Right hindlimb (tissue), 1 donor: Measurements from ENCODE around the gene IGF2BP1.
"Not testable (repeated sequence)": the region's sequence is repeated elsewhere in the genome, so short reads cannot be mapped to it uniquely, and the experiment has no call there.

Experiments
- DNase-seq: peaks from one replicate; pipeline ENCODE4 v3.0.0-alpha.2; 2018

The IGF2BP1 gene

GRCh38 chr17:49020609-49021008 lies 23.4 kb downstream of the IGF2BP1 start:
- no peak for DNase-seq

- no peak for DNase-seq
These were observed 24.0 kb downstream of the IGF2BP1 start for GRCh38 chr17:49021095-49021767.

DNA sequence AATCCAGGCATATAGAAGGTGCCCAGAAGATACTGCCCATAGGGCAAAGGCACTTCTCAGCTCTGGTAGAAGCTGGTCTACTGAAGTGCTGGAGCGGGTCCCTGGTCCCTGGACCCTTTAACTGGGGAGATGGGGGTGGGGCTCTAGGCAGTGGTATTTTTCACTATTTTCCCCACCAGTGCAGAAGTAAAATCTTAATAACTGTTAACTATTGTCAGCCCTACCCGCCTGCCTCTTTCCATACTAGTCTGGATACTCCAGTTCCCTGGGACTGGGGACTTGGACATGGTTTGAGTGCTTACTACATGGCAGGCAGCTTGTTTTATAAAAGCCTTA lies 24.6 kb downstream of the IGF2BP1 start:
- no peak for DNase-seq

- peak; percentile 56 for DNase-seq
These were observed 25.3 kb downstream of the IGF2BP1 start for GRCh38 chr17:49022391-49022941.

GRCh38 chr17:49024523-49024922 lies 27.3 kb downstream of the IGF2BP1 start:
- no peak for DNase-seq

DNA sequence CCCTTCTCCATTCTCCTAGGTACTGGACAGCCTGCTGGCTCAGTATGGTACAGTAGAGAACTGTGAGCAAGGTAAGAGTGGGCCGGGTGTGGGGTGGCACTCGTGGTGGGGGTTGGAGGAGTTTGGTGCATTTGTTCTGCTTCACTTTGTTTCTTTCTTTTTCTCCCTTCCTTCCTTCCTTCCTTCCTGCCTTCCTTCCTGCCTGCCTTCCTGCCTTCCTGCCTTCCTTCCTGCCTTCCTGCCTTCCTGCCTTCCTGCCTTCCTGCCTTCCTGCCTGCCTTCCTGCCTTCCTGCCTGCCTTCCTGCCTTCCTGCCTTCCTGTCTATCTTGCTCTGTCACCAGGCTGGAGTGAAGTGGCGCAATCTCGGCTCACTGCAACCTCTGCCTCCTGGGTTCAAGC lies 29.3 kb downstream of the IGF2BP1 start:
- DNase-seq, result not testable (repeated sequence)

DNA sequence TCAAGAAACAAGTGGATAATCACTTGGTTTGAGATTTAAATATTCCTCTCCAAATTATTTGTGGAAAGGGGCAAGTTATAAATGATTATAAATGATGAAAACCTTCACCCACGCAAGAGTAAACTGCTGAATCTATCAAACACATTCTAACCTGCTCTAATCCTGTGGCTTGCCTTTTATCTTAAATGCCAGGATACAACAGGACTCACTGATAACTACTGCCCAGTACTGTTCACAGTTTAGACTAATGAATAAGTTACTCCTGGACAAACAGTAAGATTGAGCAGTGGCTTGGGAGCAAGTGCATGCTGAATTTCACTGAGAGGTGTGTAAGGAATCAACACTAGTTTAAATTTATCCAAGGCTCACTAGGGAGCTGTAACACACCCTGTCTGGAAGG lies 31.1 kb downstream of the IGF2BP1 start:
- DNase-seq, result no peak

- no peak for DNase-seq
These were observed 32.6 kb downstream of the IGF2BP1 start for GRCh38 chr17:49029801-49030200.

DNA sequence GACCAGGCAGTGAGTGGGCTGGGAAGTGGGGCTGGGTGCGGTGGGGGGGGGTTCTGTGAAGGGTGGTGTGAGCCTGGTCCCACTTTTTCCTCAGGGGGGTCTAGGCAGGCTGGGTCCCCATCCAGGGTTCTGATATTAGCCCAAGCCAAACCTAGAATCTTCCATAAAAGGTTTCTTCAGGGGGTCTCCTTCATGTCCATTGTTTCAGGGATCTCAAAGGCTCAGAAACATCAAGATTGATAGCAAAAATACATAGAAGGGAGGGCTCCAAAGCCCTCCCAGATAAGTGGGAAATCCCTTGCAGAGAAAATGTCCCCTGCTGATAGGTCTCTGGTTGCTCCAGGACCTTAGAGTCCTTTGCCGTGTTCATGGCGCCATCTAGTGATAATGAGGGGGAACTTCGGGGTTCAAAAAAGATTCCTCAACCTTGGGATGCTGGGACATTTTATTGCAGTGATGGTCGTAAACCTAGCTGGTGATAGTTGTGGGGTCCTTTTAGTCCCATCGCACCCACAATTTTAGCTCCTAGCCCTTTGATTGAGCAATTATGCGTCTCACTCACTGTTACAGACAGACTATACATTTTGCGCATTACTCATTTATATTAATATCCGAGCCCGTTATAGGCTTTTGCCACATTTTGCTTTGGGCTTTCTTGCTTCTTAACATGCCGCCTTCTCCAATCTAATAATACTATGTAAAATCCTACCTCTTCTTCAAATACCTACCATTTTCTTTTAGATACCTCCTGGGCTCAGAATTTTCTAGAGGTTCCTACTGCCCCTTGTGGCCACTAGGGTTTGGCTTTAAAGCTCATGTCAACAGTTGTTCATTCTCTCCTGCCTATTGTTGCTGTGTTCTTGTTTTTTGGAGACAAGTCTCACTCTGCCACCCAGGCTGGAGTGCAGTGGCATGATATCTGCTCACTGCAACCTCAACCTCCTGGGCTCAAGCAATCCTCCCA lies 35.1 kb downstream of the IGF2BP1 start:
- peak; percentile 78 for DNase-seq

DNA sequence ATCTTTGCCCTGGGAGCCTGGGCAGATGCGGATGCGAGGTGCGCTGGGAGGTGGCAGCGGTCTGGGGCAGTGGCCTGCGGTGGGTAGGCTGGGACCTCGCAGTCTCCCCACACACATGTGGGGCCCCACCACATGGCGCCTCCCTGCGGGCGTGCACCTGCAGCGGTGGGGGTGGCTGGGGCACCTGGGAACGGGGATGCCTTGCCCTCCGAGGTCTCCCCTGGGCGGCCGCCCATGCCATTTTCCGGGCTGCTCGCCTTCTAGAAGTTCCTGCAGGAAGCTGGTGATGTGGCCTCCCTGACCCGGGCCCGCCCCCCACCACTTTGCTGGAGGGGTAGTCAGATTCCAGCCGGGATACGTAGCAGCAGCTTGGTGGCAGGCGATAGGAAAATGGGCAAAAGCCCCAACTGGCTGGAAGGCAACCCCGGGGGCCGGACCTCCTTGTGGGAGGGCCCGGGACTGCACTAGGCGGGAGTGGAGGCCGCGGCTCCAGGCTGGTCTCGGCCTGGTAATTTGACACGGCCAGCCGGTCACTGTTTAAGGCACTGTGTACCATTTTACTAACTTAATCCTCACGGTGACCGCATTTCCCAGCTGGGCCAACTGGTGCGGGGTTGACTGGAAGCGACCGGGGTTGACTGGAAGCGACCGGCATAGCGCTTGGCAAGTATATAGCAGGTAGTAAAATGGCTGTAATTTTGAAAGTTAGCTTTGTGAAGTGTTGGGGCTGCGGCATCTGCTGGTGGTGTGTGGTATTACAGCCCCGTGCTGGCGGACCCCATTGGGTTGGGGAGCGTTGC lies 38.5 kb downstream of the IGF2BP1 start:
- DNase-seq, result peak; percentile 80

- DNase-seq, result no peak
These were observed 39.1 kb downstream of the IGF2BP1 start for GRCh38 chr17:49036270-49036626.

- DNase-seq, result no peak
These were observed 41.0 kb downstream of the IGF2BP1 start for GRCh38 chr17:49038138-49038537.

DNA sequence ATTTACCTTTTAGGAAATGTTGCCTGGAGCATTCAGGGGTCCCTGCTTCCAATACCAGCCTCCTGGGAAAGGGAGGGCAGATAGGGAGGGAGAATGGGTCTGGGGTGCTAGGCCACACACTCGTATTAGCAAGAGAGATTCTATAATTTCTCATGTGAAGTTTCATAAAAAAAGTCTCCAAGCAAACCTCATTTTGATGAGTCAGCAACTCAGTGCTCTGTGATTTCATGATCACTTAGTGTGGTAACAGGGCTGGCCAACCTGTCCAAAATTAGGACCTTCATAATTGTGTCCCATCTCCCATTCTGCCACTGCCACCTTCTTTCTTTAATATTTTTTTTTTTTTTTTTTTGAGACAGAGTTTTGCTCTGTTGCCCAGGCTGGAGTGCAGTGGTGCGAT lies 41.4 kb downstream of the IGF2BP1 start:
- DNase-seq, result no peak

- not testable (repeated sequence) for DNase-seq
These were observed 42.3 kb downstream of the IGF2BP1 start for GRCh38 chr17:49039518-49039917.

- DNase-seq, result no peak
These were observed 44.3 kb downstream of the IGF2BP1 start for GRCh38 chr17:49041527-49041926.

GRCh38 chr17:49045376-49045775 lies 48.2 kb downstream of the IGF2BP1 start:
- DNase-seq, result no peak

- DNase-seq, result no peak
These were observed 49.7 kb downstream of the IGF2BP1 start for GRCh38 chr17:49046912-49047311.

DNA sequence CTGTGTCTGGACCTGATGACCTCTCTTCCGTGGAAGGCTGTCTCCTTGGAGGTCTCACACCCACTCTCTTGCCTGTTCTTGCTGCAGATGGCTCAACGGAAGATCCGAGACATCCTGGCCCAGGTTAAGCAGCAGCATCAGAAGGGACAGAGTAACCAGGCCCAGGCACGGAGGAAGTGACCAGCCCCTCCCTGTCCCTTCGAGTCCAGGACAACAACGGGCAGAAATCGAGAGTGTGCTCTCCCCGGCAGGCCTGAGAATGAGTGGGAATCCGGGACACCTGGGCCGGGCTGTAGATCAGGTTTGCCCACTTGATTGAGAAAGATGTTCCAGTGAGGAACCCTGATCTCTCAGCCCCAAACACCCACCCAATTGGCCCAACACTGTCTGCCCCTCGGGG lies 52.1 kb downstream of the IGF2BP1 start:
- DNase-seq, result no peak

- DNase-seq, result no peak
These were observed 53.4 kb downstream of the IGF2BP1 start for GRCh38 chr17:49050611-49051010.

DNA sequence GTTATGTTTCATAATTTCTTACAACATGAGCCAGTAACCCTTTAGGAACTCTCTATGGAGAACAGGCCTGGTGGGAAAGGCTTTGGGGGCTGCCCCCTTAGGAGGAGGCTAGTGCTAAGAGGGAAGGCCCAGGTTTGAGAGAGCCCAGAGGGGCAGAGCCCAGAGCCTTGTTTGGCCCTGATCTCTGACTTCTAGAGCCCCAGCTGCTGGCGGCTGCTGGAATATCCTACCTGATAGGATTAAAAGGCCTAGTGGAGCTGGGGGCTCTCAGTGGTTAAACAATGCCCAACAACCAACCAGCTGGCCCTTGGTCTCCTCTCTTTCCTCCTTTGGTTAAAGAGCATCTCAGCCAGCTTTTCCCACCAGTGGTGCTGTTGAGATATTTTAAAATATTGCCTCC lies 54.1 kb downstream of the IGF2BP1 start:
- no peak for DNase-seq

DNA sequence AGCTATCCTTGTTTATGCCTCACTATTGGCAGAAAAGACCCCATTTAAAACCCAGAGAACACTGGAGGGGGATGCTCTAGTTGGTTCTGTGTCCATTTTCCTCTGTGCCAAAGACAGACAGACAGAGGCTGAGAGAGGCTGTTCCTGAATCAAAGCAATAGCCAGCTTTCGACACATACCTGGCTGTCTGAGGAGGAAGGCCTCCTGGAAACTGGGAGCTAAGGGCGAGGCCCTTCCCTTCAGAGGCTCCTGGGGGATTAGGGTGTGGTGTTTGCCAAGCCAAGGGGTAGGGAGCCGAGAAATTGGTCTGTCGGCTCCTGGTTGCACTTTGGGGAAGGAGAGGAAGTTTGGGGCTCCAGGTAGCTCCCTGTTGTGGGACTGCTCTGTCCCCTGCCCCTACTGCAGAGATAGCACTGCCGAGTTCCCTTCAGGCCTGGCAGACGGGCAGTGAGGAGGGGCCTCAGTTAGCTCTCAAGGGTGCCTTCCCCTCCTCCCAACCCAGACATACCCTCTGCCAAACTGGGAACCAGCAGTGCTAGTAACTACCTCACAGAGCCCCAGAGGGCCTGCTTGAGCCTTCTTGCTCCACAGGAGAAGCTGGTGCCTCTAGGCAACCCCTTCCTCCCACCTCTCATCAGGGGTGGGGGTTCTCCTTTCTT lies 56.1 kb downstream of the IGF2BP1 start:
- no peak for DNase-seq

DNA sequence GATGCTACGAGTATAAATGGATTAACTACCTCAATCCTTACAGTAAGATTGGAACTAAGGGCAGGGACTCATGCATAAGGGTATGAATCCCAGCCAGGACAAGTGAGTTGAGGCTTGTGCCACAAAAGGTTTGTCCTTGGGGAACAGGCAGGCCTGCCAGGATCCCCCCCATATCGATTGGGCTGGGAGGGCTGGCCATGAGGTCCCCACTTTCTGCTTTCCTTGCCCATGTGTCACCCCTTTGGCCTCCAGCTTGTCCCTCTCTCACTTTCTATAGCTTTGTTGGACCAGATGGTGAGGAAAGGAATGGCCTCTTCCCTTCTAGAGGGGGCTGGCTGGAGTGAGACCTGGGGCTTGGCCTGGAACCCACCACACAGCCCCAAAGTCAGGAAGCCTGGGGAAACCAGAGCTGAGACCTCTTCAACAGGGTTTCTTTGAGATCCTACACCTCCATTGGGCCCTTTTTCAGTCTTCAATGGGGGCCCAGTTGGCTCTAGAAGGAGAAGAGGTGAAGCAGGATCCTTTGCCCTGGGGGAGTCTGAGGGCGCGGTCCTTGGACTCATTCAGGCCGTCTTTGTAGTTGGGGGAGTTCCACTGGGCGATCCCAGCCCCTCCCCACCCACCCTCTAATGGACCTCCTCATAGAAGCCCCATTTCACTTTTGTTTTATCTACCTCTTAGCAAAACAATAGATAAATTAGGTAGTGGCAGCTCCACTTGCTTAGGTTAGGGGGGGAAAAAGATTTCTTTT lies 57.3 kb downstream of the IGF2BP1 start:
- DNase-seq, result no peak
